ENCODE data around the gene DCAF8. TPM values are rescaled to one million over a fixed set of nuclear protein-coding genes. Genes with fewer than 3 reads are reported as not detected.

DCAF8 gene
- polyA plus RNA-seq, 3 donors: 35.5 to 205 (median 44.6) TPM

DNA sequence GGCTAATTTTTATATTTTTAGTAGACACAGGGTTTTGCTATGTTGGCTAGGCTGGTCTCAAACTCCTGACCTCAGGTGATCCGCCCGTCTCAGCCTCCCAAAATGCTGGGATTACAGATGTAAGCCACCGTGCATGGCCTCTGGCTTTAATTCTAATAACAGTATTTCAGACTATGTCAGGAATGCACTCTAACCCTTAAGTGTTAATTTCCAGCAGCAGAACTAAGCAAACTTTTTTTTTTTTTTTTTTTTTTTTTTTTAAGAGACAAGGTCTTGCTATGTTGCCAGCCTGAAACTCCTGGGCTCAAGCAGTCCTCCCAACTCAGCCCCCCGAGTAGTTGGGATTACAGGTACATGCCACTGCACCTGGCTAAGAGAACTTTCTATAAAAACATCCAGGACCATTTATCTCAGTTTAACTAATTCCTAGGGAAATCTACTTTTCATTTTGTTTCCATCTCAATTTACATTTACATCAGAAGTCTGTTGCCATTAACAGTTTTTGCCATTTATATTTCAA is 6.5 kb downstream of the DCAF8 start:
- H3K9me3 ChIP-seq (replicated peaks in 1 of 2; ENCODE audit: control insufficient read depth in 1 of 2, insufficient read depth in 1 of 2, low read length in 2 of 2): no peaks in the 10 kb centered on the region
- no peaks in the 10 kb centered on the region for H3K27me3 ChIP-seq (ENCODE audit: control insufficient read depth in 2 of 2, insufficient read depth in 2 of 2, low read length in 2 of 2)
- DNase-seq: no peak
- no peak overlapping the region for H2AFZ ChIP-seq (ENCODE audit: insufficient read depth, low read depth, low read length, poor library complexity, severe bottlenecking)
- H3K4me1 ChIP-seq (ENCODE audit: control insufficient read depth in 1 of 2, insufficient read depth in 2 of 2, low read length in 2 of 2): peaks cover 5 to 6% of the 10 kb centered on the region in 2 donors
- H3K79me2 ChIP-seq (ENCODE audit: insufficient read depth, low read length): peaks cover 63% of the 10 kb centered on the region
- intact Hi-C loops (cut with micrococcal nuclease): loop anchor here in 1 of 2 donors (10.0 kb wide), 1 partner anchor 151 kb away; no protein-coding TSS in a partner anchor
- H3K27ac ChIP-seq (ENCODE audit: low read depth in 1 of 2, low read length in 2 of 2): no peak overlapping the region
- H3K36me3 ChIP-seq (replicated peaks in 1 of 2; ENCODE audit: control insufficient read depth in 1 of 2, insufficient read depth in 2 of 2, low read length in 2 of 2): peaks cover 14 to 46% of the 10 kb centered on the region in 2 donors
- no peak overlapping the region for H3K4me3 ChIP-seq (replicated peaks in 1 of 3; ENCODE audit: low read depth in 2 of 3, low read length in 3 of 3)
- Mint-ChIP-seq H3K27me3 (ENCODE audit: low read depth in 3 of 3) (peaks cover 0 to 1% (median 0%) of the 10 kb centered on the region in 3 donors), H3K9me3 (no peaks in the 10 kb centered on the region), H3K36me3 (peaks cover 32 to 56% of the 10 kb centered on the region in 2 donors), H3K4me1 (peaks cover 15% of the 10 kb centered on the region), H3K27ac (peak overlapping the region in 1 of 7 donors; percentile 10), H3K4me3 (no peak overlapping the region)
- H4K20me1 ChIP-seq (ENCODE audit: insufficient read depth, low read length): peaks cover 21% of the 10 kb centered on the region
- H3K9ac ChIP-seq (ENCODE audit: insufficient read depth, low read length, poor library complexity, severe bottlenecking): no peak overlapping the region
- TF ChIP-seq, protein P1, sequence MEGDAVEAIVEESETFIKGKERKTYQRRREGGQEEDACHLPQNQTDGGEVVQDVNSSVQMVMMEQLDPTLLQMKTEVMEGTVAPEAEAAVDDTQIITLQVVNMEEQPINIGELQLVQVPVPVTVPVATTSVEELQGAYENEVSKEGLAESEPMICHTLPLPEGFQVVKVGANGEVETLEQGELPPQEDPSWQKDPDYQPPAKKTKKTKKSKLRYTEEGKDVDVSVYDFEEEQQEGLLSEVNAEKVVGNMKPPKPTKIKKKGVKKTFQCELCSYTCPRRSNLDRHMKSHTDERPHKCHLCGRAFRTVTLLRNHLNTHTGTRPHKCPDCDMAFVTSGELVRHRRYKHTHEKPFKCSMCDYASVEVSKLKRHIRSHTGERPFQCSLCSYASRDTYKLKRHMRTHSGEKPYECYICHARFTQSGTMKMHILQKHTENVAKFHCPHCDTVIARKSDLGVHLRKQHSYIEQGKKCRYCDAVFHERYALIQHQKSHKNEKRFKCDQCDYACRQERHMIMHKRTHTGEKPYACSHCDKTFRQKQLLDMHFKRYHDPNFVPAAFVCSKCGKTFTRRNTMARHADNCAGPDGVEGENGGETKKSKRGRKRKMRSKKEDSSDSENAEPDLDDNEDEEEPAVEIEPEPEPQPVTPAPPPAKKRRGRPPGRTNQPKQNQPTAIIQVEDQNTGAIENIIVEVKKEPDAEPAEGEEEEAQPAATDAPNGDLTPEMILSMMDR (IDR thresholded peaks at IDR 0.05): no peak
- WGBS (ENCODE audit: insufficient coverage): 100% methylated on average over 1 of the region's 4 CpGs
- H3K4me2 ChIP-seq (replicated peaks; ENCODE audit: extremely low read depth, low read length, poor library complexity, severe bottlenecking): no peak overlapping the region

DNA sequence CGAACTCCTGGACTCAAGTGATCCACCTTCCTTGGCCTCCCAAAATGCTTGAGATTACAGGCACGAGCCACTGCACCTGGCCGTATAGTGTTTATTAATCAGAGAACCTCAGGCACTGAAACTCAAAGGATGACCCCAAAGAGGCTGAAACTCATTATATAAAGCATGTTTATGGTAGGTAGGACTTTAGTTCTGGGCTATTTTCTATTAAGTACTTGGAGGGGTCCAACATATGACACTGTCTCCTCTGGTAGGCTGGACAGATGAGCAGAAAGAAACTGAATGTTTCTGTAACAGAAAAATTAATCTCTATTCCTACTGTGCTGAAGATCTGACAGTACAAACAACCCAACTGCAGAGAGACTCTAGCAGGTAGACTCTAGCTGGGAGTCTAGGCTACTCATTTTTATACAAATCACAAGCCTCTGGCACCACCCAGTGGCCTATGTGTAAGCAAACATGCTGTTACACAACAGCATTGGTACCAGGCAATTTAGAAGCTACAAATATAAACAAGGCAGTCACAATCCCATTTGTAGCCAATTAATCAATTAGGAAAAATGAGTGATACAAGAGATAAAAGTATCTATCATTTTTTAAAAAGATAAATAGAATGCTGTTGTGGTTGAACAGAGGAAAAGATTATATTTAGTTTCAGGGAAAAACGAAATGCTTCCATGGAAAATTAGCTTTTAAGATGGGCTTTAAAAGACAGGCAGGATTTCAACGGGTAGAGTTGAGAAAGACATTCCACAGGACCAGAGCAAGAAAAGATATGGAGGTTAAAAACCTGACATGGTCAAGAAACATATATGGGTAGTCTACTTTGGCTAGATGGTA is 10.4 kb downstream of the DCAF8 start:
- Mint-ChIP-seq H3K36me3 (peaks cover 27 to 54% of the 10 kb centered on the region in 2 donors), H3K27ac (peak overlapping the region in 3 of 7 donors; percentile 58 to 68 (median 60)), H3K27me3 (ENCODE audit: low read depth in 3 of 3) (peaks cover 0 to 3% (median 0%) of the 10 kb centered on the region in 3 donors), H3K4me3 (no peak overlapping the region), H3K9me3 (no peaks in the 10 kb centered on the region), H3K4me1 (peaks cover 2% of the 10 kb centered on the region)
- intact Hi-C loops (cut with micrococcal nuclease): loop anchor here (2.0 to 10.0 kb wide), 4 partner anchors 59 to 165 kb away; no protein-coding TSS in a partner anchor
- Histone ChIP-seq H3K9ac (ENCODE audit: insufficient read depth, low read length, poor library complexity, severe bottlenecking) (no peak overlapping the region), H3K27me3 (ENCODE audit: control insufficient read depth in 2 of 2, insufficient read depth in 2 of 2, low read length in 2 of 2) (no peaks in the 10 kb centered on the region), H3K4me3 (replicated peaks in 1 of 3; ENCODE audit: low read depth in 2 of 3, low read length in 3 of 3) (no peak overlapping the region), H3K27ac (ENCODE audit: low read depth in 1 of 2, low read length in 2 of 2) (peak overlapping the region in 1 of 2 donors; percentile 32), H3K4me2 (replicated peaks; ENCODE audit: extremely low read depth, low read length, poor library complexity, severe bottlenecking) (no peak overlapping the region), H4K20me1 (ENCODE audit: insufficient read depth, low read length) (peaks cover 35% of the 10 kb centered on the region), H3K79me2 (ENCODE audit: insufficient read depth, low read length) (peaks cover 71% of the 10 kb centered on the region), H3K36me3 (replicated peaks in 1 of 2; ENCODE audit: control insufficient read depth in 1 of 2, insufficient read depth in 2 of 2, low read length in 2 of 2) (peaks cover 16 to 39% of the 10 kb centered on the region in 2 donors), H3K9me3 (replicated peaks in 1 of 2; ENCODE audit: control insufficient read depth in 1 of 2, insufficient read depth in 1 of 2, low read length in 2 of 2) (no peaks in the 10 kb centered on the region), H3K4me1 (ENCODE audit: control insufficient read depth in 1 of 2, insufficient read depth in 2 of 2, low read length in 2 of 2) (no peaks in the 10 kb centered on the region), H2AFZ (ENCODE audit: insufficient read depth, low read depth, low read length, poor library complexity, severe bottlenecking) (no peak overlapping the region)
- TF ChIP-seq, protein P1 (IDR thresholded peaks at IDR 0.05): peak; percentile 78
- 89% methylated on average over 4 of the region's 5 CpGs for WGBS (ENCODE audit: insufficient coverage)
- peak; percentile 45 to 71 (median 63) for DNase-seq
